HUDEP-2 (cell line): ENCODE results near the gene ING5.

Experiments
- DNase-seq, 76 experiments: peaks; one replicate each; lab custom pipeline; 2025; ENCODE audit not compliant: unreplicated experiment in 76 of 76; lab: John Stamatoyannopoulos, UW

The ING5 gene

DNA sequence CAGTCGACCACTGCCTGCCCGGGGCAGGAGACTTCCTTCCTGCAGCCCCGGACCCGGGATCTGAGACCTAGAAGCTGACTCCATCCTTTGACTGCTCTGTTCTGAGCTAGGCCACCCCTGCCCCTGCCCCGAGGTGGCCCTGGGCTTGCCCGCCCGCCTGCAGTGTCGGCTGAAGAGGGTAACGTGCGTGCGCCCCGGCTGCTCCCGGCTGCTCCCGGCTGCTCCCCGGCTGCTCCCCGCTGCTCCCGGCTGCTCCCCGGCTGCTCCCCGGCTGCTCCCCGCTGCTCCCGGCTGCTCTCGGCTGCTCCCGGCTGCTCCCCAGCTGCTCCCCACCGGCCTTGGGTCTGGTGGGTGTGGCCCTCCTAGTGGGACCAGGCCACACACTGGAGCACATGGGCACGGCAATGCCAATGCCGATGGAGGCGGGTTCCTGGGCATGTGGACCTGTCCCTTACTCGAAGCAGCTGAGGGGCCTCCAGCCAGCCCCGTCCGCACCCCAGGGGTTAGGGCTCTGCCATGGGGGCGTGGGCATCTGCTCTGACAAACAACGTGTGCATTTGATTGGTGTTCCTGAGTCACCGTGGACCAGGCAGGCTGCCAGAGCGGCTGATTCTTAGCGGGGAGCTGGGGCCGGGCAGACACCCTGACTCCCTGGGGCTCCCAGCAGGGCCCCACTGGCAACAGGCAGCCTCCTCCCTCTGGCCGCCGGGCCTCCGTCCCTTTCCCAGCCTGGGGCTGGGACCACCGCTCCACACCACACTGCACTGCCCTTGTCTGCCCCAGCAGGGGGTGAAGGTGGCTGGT lies 72.8 kb downstream of the ING5 start:
- DNase-seq = peak in 13 of 76 experiments; percentile 4 to 79 (median 53)

- DNase-seq = no peak
These were observed 73.7 kb downstream of the ING5 start for GRCh38 chr2:241775223-241776177.

- no peak for DNase-seq
These were observed 74.7 kb downstream of the ING5 start, which contains the start of gene GAL3ST2 for GRCh38 chr2:241776336-241777169. GAL3ST2 (plus strand) TSS chr2:241776822; CDS start chr2:241776956, 134 bp downstream.

DNA sequence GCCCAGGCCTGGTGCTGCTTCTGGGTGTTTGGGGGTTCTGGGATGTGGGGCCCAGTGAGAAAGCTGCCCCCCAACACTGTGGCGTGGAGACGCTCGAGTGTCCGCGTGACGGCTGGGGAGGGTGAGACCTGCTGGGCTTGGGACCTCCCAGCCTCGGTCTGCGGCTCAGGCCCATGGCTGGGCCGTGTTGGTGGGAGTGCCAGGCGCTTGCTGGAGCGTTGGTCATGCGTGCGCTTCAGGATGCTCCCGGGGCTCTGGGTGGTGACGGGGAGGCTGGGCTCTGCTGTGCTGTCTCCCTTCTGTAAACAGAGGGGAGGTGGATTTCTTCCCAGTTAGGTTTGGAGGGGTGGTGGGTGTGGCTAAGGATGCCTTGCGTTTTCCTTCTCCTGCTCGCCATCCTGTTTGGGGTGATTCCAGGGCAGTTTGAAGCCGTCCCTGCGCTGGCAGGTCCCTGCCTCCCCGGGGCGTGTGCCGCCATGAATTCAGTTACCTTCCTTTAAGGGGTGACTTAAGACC lies 75.4 kb downstream of the ING5 start:
- DNase-seq = no peak

GRCh38 chr2:241777686-241778627 lies 76.1 kb downstream of the ING5 start:
- DNase-seq = no peak
